OCI-LY1 (cell line): ENCODE results near the gene TNS1.

Experiments
- CTCF ChIP-seq: fragments of 200-600 bp; sonication (generic), shearing (Covaris generic); IDR thresholded peaks from 2 replicates; pipeline ENCODE4 v1.5.1; 2017; ENCODE audit warnings: mild to moderate bottlenecking, antibody characterized with exemption, low read length, moderate library complexity, mixed read lengths
- EZH2 ChIP-seq: fragments of 200-600 bp; sonication (generic), shearing (Covaris generic); IDR thresholded peaks from 2 replicates; pipeline ENCODE4 v1.8.0; 2017; ENCODE audit warnings: borderline replicate concordance, mixed run types, mild to moderate bottlenecking, antibody characterized with exemption, low read length, moderate library complexity, mixed read lengths

DNA sequence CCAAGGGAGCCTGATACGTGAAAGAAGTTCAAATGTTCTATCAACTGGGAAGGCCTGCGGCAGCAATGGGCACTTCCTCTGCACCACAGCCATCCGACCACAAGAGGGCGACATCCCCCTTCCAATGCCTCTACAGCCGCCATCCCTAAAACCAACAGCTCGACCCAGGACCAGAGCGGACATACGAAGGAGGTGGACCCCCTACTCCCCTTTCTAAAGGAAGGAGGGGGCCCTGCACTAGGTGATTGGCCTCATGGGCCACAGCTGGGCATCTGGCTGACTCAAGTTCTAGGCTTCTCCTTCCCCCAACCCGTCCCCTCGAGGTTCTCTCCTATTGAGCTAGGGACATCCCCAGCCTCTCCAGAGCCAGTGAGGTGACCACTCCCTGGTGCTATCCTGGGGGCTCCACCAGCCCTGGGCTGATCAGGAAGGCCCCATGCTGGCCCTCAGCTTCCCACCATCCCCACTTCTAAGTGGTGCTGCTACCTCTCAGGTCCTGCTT is 217.2 kb downstream of the TNS1 start:
- TF ChIP-seq CTCF (peak; percentile 93), EZH2 (no peak)
